ENCODE measurements around the gene WNT3A.
"Not testable (repeated sequence)": the region's sequence is repeated elsewhere in the genome, so short reads cannot be mapped to it uniquely, and the experiment has no call there.

The WNT3A gene

GRCh38 chr1:228006786-228007048, at the start of gene WNT3A:
TSS of gene WNT3A (plus strand) at chr1:228006998. CDS start at chr1:228007129, 131 bp downstream.
- no peak for DNase-seq

GRCh38 chr1:227958617-227959324, 48.0 kb upstream of the WNT3A start:
- DNase-seq: no peak

DNA sequence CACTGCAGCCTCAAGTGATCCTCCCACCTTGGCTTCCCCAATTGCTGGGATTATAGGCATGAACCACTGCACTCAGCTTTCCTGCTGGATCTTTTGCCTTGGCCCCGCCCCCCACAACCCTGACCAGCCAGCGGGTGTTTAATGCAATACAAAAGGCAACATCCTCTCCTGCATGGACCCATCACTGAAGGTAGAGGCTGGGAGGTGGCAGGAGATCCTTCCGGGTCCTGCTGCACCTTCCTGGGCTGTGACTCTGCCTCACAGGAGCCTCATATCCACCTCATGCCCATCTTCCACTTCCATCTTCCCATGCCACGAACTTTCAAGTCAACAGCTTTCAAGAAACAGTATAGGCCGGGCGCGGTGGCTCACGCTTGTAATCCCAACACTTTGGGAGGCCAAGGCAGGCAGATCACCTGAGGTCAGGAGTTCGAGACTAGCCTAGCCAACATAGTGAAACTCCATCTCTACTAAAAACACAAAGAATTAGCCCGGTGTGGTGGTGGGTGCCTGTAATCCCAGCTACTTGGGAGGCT, 47.4 kb upstream of the WNT3A start:
- DNase-seq: no peak

DNA sequence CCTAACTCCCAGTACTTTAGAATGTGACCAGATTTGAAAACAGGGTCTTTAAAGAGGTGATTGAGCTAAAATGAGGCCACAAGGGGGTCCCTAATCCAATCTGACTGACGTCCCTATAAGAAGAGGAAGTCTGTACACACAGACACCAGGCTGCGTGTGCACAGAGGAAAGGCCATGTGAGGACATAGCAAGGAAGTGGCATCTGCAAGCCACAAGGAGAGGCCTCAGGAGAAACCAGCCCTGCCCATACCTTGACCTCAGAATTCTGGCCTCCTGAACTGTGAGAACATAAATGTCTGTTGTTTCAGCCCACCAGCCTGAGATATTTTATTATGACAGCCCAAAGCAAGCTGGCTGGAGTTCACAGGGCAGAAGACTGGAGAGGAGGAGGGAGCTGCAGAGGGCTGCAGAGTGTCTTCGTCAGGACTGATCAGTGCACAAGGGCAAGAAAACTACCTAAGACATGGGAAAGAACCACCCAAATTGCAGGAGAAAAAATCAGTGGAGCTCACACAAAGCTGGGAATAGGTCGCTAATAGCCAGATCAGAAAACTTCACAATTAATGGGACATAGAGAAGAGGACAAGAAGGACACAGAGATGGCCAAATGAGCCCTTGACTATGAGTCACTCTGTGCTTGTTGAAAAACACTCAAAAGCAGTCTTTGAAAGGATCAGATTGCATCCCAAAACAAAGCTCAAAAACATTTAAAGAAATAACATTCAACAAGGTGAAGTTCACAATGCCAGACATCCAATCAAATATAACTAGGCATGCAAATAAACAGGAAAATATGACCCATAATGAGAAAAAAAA, 44.9 kb upstream of the WNT3A start:
- no peak for DNase-seq

GRCh38 chr1:227966733-227967132, 40.1 kb upstream of the WNT3A start:
- DNase-seq: not testable (repeated sequence)

GRCh38 chr1:227967815-227968214, 39.0 kb upstream of the WNT3A start:
- not testable (repeated sequence) for DNase-seq

- not testable (repeated sequence) for DNase-seq
Measured at GRCh38 chr1:227970076-227970995, 36.5 kb upstream of the WNT3A start.

- DNase-seq: not testable (repeated sequence)
Measured at GRCh38 chr1:227971216-227971615, 35.6 kb upstream of the WNT3A start.

DNA sequence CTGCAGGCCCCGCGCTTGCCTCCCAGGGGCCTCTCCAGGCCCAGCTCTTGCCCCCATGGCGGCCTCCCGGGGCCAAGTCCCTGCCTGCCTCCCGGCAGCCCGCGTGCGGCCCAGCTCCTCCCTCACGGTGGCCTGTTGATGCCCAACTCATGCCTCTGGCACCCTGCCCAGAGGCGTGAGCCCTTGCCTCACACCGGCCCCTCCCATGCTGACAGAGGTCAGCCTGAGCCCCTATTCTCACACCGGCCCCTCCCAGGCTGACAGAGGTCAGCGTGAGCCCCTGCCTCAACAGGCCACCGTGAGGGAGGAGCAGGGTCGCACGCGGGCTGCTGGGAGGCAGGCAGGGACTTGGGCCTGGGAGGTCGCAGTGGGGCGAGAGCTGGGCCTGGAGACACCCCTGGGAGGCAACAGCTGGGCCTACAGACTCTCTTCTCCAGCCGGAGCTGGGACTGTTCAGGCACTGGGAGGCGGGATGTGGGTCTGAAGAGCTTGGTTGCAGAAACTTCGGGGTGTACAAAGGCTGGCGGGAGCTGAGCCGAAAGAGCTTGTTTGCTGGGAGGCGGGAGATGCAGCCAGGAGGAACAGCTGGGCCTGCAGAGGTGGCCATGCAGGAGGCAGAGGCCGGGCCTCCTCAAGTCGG, 35.0 kb upstream of the WNT3A start:
- not testable (repeated sequence) for DNase-seq

DNA sequence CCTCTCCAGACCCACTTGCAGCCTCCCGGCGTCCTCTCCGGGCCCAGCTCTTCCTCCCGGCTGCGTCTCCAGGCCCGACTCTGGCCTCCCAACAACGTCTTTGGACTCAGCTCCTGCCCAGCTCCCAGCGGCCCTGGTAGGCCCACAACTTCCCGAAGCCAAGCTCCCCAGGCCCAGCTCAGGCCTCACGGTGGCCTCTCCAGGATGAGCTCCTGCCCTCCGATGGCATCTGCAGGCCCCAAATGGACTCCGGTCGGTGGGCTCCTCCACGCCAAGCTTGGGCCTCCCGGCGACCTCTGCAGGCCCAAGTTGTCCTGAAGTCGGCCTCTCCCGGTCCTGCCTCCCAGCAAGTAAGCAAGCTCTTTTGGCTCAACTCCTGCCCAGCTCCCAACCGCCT, 34.5 kb upstream of the WNT3A start:
- DNase-seq: not testable (repeated sequence)

DNA sequence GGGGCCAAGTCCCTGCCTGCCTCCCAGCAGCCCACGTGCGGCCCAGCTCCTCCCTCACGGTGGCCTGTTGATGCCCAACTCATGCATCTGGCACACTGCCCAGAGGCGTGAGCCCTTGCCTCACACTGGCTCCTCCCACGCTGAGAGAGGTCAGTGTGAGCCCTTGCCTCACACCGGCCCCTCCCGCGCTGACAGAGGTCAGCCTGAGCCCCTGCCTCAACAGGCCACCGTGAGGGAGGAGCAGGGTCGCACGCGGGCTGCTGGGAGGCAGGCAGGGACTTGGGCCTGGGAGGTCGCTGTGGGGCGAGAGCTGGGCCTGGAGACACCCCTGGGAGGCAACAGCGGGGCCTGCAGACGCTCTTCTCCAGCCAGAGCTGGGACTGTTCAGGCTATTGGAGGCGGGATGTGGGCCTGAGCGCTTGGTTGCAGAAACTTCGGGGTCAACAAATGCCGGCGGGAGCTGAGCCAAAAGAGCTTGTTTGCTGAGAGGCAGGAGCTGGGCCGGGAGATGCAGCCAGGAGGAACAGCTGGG, 33.9 kb upstream of the WNT3A start:
- not testable (repeated sequence) for DNase-seq

GRCh38 chr1:227973724-227974288, 33.0 kb upstream of the WNT3A start:
- DNase-seq: not testable (repeated sequence)

DNA sequence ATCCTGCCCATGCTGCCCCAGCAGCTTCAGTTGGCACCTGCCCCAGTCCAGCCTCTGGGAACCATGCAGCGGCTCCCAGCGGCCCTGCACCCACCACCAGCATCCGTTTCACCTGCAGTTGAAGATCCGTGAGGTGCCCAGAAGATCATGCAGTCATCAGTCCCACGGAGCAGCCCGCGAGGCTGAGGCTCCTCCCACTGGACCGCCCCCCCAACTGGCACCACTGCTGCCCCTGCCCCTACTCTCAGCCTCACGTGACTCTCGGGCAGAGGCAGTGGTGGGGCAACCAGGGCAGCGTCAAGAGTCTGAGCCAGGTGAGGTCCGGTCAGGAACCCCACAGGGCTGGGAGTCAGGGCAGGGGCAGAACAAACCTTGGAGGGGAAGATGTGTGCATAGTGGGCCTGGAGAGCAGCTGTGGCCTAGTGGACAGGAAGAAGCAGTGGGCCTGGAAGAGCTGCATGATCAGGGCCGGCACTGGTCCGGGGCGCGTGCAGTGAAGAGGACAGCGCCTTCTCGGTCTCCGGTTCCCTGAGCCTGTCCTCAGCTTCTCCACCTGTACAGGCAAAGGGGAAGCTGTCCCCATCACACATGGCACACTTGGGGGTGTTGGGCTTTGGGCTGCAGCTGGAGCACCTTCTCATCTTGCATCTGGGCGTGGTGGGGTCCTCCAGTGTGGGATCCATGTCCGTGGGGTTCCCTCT, 31.1 kb upstream of the WNT3A start:
- not testable (repeated sequence) for DNase-seq

DNA sequence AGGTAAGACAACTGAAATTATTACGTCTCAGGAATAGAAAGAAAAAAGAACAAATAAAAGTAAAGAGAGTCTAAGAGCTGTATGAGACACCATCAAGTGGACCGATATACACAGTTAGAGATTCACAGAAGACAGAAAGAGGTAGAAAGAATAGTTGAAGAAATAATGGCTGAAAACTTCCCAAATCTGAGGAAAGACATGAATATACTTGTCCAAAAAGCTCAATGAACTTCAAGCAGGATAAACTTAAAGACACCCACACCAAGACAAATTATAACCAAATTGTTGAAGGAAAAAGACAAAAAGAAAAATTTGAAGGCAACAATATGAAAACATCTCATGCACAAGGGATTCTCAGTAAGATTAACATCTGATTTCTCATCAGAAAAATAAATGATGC, 19.6 kb upstream of the WNT3A start:
- no peak for DNase-seq

- DNase-seq: no peak
Measured at GRCh38 chr1:227994632-227995300, 12.0 kb upstream of the WNT3A start.

DNA sequence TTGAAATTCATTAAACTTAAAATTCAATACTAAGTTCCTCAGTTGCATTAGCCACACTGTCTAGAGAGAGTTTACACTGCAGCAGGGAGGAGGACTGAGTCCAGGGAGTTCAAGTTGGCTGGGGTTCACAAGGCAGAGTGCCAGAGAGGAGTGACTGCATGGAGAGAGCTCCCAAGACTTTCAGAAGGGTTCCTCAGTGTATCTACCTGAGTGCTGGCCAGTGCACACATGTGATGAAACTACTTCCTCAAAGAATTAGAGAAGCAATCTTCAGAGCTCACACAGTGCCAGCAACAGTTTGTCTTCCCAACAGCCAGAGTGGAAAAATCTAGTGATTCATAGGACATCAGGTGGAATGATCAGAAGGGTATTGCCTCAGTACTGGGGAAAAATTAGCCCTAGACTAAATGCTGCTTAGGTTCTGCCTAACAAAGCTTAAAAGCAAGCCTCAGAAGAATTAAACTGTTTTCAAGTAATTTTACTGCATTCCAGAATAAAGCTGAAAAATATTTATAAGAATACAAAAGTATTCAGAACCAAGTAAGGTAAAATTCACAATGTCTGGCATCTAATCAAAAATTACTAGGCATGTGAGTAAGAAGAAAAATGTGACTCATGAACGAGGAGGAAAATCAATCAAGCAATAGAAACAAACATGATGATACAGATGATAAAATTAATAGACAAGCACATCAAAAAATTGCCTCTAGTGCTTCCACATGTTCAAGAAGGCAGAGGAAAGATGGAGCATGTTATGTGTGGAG, 10.4 kb upstream of the WNT3A start:
- DNase-seq: no peak

GRCh38 chr1:227998374-227999055, 8.3 kb upstream of the WNT3A start:
- no peak for DNase-seq

All from anterior cingulate cortex (tissue), 58 donors.